B cell (primary cell): ENCODE measurements around the gene RASL11A. TPM values are rescaled to one million over a fixed set of nuclear protein-coding genes. Genes with fewer than 3 reads are reported as not detected.
A peak's percentile ranks its signal among the peaks of the same experiment; 100 is the strongest.

ENCODE experiments used
- ATAC-seq: fragments of 200-7000 bp; cut with Tn5 transposase; one replicate; pipeline ENCODE4 v1.10.0; 2021; ENCODE audit warnings: low read depth, mild to moderate bottlenecking, moderate number of reproducible peaks, moderate library complexity
- CTCF ChIA-PET: fragments of 350-600 bp; sonication (Branson Sonifier 250); formaldehyde crosslinking; loops from one replicate; lab custom pipeline; 2021; ENCODE audit warnings: antibody characterized with exemption, inconsistent platforms; lab: Charles Lee
- POLR2A ChIA-PET: fragments of 350-600 bp; sonication (Branson Sonifier 250); formaldehyde crosslinking; loops from one replicate; lab custom pipeline; 2021; ENCODE audit warnings: antibody characterized with exemption; lab: Charles Lee
- DNase-seq: peaks from one replicate; pipeline ENCODE4 v3.0.0; 2013
- H2AFZ ChIP-seq: 2 replicates; pipeline ENCODE4 v1.6.1; 2012; ENCODE audit warnings: mild to moderate bottlenecking, low read depth, low read length; ENCODE audit not compliant: insufficient read depth, poor library complexity, severe bottlenecking
- H3K27ac ChIP-seq, 2 donors: 1 replicate in 1 of 2; 2 replicates in 1 of 2; pipeline ENCODE4 v1.5.1; 2012 to 2013; ENCODE audit warnings: low read length in 2 of 2, mild to moderate bottlenecking in 2 of 2, moderate library complexity in 1 of 2
- H3K27me3 ChIP-seq, 4 experiments: fragments of 200-600 bp in 1 of 4; sonication (generic) in 1 of 4; replicated peaks in 1 of 4; 1 replicate in 2 of 4; 2 replicates in 2 of 4; pipeline versions ENCODE4 v1.6.1 to v1.7.0; 2013 to 2016; ENCODE audit warnings: low read length in 3 of 4, mild to moderate bottlenecking in 2 of 4, mixed read lengths in 1 of 4, moderate library complexity in 1 of 4; ENCODE audit not compliant: insufficient read depth in 4 of 4, control insufficient read depth in 3 of 4; ENCODE audit errors: control extremely low read depth in 1 of 4
- H3K36me3 ChIP-seq, 2 experiments: replicated peaks in 1 of 2; 1 replicate in 1 of 2; 2 replicates in 1 of 2; pipeline versions ENCODE4 v1.6.1 to v1.7.1; 2013; ENCODE audit warnings: low read length in 1 of 2; ENCODE audit not compliant: insufficient read depth in 2 of 2, control insufficient read depth in 1 of 2; ENCODE audit errors: control extremely low read depth in 1 of 2, extremely low read depth in 1 of 2
- H3K4me1 ChIP-seq, 2 donors: fragments of 200-600 bp in 1 of 2; sonication (generic) in 1 of 2; 1 replicate in 1 of 2; 2 replicates in 1 of 2; pipeline versions ENCODE4 v1.5.1 to v1.6.1; 2013 to 2017; ENCODE audit warnings: low read length in 2 of 2; ENCODE audit not compliant: control insufficient read depth in 2 of 2, insufficient read depth in 2 of 2
- H3K4me2 ChIP-seq: replicated peaks from 2 replicates; pipeline ENCODE3; 2012; ENCODE audit warnings: mild to moderate bottlenecking, low read depth, low read length; ENCODE audit not compliant: poor library complexity, severe bottlenecking
- H3K4me3 ChIP-seq, 5 experiments: fragments of 200-600 bp in 1 of 5; sonication (generic) in 1 of 5; 1 replicate in 3 of 5; 2 replicates in 2 of 5; pipeline versions ENCODE4 v1.5.1 to v1.7.0; 2011 to 2016; ENCODE audit warnings: low read length in 4 of 5, mild to moderate bottlenecking in 4 of 5, low read depth in 2 of 5, control low read depth in 1 of 5, moderate library complexity in 1 of 5; ENCODE audit not compliant: insufficient read depth in 1 of 5; ENCODE audit errors: control extremely low read depth in 1 of 5, extremely low read depth in 1 of 5
- H3K79me2 ChIP-seq: fragments of 200-600 bp; sonication (generic); one replicate; pipeline ENCODE4 v1.6.0; 2016; ENCODE audit warnings: low read length; ENCODE audit not compliant: control insufficient read depth, insufficient read depth
- H3K9ac ChIP-seq: fragments of 200-600 bp; sonication (generic); 2 replicates; pipeline ENCODE4 v1.6.1; 2017; ENCODE audit warnings: mild to moderate bottlenecking, low read length, moderate library complexity
- H3K9me3 ChIP-seq, 3 donors: one replicate each; pipeline versions ENCODE4 v1.6.1 to v1.7.1; 2013; ENCODE audit warnings: low read length in 2 of 3; ENCODE audit not compliant: control insufficient read depth in 2 of 3, insufficient read depth in 1 of 3; ENCODE audit errors: control extremely low read depth in 1 of 3
- H4K20me1 ChIP-seq: 2 replicates; pipeline ENCODE4 v1.6.0; 2012; ENCODE audit warnings: mild to moderate bottlenecking, low read length; ENCODE audit not compliant: insufficient read depth, control insufficient read depth, poor library complexity, severe bottlenecking
- H3K27ac Mint-ChIP-seq: one replicate; pipeline ENCODE4 v1.8.0; 2021; ENCODE audit warnings: mixed read lengths
- H3K27me3 Mint-ChIP-seq: one replicate; pipeline ENCODE4 v1.8.0; 2021; ENCODE audit warnings: mixed read lengths
- H3K4me1 Mint-ChIP-seq: one replicate; pipeline ENCODE4 v1.8.0; 2021; ENCODE audit warnings: mixed read lengths
- H3K4me3 Mint-ChIP-seq: one replicate; pipeline ENCODE4 v1.8.0; 2021; ENCODE audit warnings: mixed read lengths
- H3K9me3 Mint-ChIP-seq: one replicate; pipeline ENCODE4 v1.8.0; 2022; ENCODE audit warnings: mixed read lengths; ENCODE audit not compliant: insufficient read depth
- CTCF ChIP-seq: fragments of 200-600 bp; IDR thresholded peaks from one replicate; pipeline ENCODE4 v1.8.0; 2022; ENCODE audit warnings: antibody characterized with exemption, mild to moderate bottlenecking
- EZH2 ChIP-seq: IDR thresholded peaks from 2 replicates; pipeline ENCODE4 v1.6.1; 2012; ENCODE audit warnings: borderline replicate concordance, low read depth, mild to moderate bottlenecking, moderate library complexity, low read length; ENCODE audit not compliant: insufficient read depth, poor library complexity, severe bottlenecking
- WGBS: methylation state at CpG from one replicate; pipeline ENCODE4 v1.1.5; 2013; ENCODE audit warnings: missing lambda C conversion rate; ENCODE audit not compliant: insufficient coverage; 5-methylcytosine and 5-hydroxymethylcytosine counted together
- intact Hi-C: fragments of 100-400 bp; cut with micrococcal nuclease; formaldehyde crosslinking; loops from one replicate; pipeline ENCODE4 v1.10.0; 2022
- polyA plus RNA-seq: library from polyadenylated mRNA; depleted of rRNA; stranded (reverse); fragments of >200 nt; gene quantifications from 2 replicates; pipeline ENCODE4 v1.2.3, GENCODE V29; 2012
- total RNA-seq, 2 donors: library from RNA; stranded (reverse); fragments of 120-200 nt in 1 of 2; gene quantifications; 1 replicate in 1 of 2; 2 replicates in 1 of 2; pipeline versions ENCODE4 v1.2.3 to v1.2.4, GENCODE V29; 2013 to 2022

RASL11A gene
- total and polyA plus RNA-seq, 2 donors (not counting 1 experiment from before 2014, with no cell fraction given) = 0.89 to 4.8 TPM

GRCh38 chr13:27245610-27246009, 25.0 kb upstream of the RASL11A start:
- no peak overlapping the region for H3K4me3 ChIP-seq
- CTCF ChIA-PET = no interaction called here
- H3K79me2 ChIP-seq = peaks cover 13% of the 10 kb centered on the region
- H3K4me3 Mint-ChIP-seq = no peak overlapping the region
- H2AFZ ChIP-seq = no peak overlapping the region
- peaks cover 0 to 15% of the 10 kb centered on the region in 2 donors for H3K4me1 ChIP-seq
- POLR2A ChIA-PET = no interaction called here
- no peak overlapping the region for H3K27ac ChIP-seq
- no peaks in the 10 kb centered on the region for H3K27me3 Mint-ChIP-seq
- no peaks in the 10 kb centered on the region for H4K20me1 ChIP-seq
- H3K9ac ChIP-seq = no peak overlapping the region
- no peaks in the 10 kb centered on the region for H3K9me3 Mint-ChIP-seq
- H3K36me3 ChIP-seq = peaks cover 0 to 3% of the 10 kb centered on the region in 2 experiments
- intact Hi-C loops = no loop called here
- no peak overlapping the region for H3K4me2 ChIP-seq
- no peak for ATAC-seq
- no peak overlapping the region for H3K27ac Mint-ChIP-seq
- H3K4me1 Mint-ChIP-seq = peaks cover 17% of the 10 kb centered on the region
- 95% methylated on average over 7 of the region's 7 CpGs for WGBS
- no peaks in the 10 kb centered on the region for H3K27me3 ChIP-seq
- TF ChIP-seq EZH2 = no peak
- TF ChIP-seq CTCF = no peak
- H3K9me3 ChIP-seq = no peaks in the 10 kb centered on the region
- DNase-seq = no peak

GRCh38 chr13:27250833-27251165, 19.8 kb upstream of the RASL11A start:
- intact Hi-C loops = loop anchor here (1.0 to 5.0 kb wide), 10 partner anchors 10 to 1963 kb away; partner anchors contain the start of genes GTF3A, LNX2, MTMR6 and NUP58
- no peak for TF ChIP-seq EZH2
- no peak for TF ChIP-seq CTCF
- Mint-ChIP-seq H3K27ac (peak overlapping the region; percentile 100), H3K27me3 (no peaks in the 10 kb centered on the region), H3K9me3 (no peaks in the 10 kb centered on the region), H3K4me1 (peaks cover 48% of the 10 kb centered on the region), H3K4me3 (peak overlapping the region; percentile 95)
- Histone ChIP-seq H3K9me3 (no peaks in the 10 kb centered on the region), H2AFZ (peak overlapping the region; percentile 75), H3K36me3 (peaks cover 0 to 16% of the 10 kb centered on the region in 2 experiments), H3K4me2 (peak overlapping the region; percentile 73), H3K9ac (peak overlapping the region; percentile 91), H3K79me2 (peaks cover 60% of the 10 kb centered on the region), H3K27ac (peak overlapping the region; percentile 93 to 96), H3K4me1 (peaks cover 16 to 30% of the 10 kb centered on the region in 2 donors), H4K20me1 (no peaks in the 10 kb centered on the region), H3K27me3 (no peaks in the 10 kb centered on the region), H3K4me3 (peak overlapping the region; percentile 85 to 100 (median 95))
- 0% methylated on average over 2 of the region's 9 CpGs for WGBS
- no peak for ATAC-seq
- ChIA-PET CTCF (interaction anchor here (1.0 to 1.1 kb wide), 3 partner anchors 20 to 265 kb away, joined by 3 to 4 read pairs (median 4); partner anchors contain the start of gene RASL11A), POLR2A (interaction anchor here (0.7 to 1.2 kb wide), 7 partner anchors 9 to 465 kb away, joined by 3 to 5 read pairs (median 3); no protein-coding TSS in a partner anchor)
- DNase-seq = no peak
